ENCODE data around the gene PHLDB1.

Gene PHLDB1

DNA sequence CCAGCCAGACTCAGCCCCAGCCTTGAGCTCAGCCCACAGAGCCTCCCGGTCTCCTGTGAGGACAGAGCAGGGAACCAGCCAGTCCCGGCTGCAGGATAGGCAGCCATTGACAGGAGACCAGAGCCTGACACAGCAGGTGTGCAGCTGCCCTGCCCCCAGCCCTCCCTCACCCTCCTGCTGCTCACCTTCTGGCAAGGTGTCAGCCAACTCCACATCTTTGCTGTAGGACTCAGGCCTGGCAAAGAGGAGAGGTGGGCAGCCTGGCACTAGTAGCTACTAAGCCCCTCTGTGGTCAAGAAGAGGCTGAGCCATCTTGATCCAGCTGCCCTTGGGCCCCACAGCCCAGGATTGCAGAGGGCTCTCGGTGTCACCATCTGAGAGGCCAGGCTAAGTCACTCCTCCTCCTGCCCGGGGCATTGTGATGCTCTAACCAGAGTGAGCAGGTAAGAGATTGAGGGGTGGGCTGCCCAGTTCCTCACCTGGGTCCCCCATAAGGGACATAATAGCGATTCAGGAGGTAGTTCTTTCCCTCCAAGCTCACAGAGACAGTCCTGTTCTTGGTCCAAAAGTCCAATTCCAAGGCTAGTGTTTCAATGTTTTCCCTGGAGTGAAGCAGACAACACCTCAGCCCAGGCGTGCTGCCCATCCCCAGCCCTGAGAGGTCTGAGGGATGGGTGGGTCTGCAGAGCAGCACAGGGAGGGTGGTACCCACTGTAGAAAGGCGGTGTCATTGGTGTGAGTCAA, 53.4 kb downstream of the PHLDB1 start:
- CTCF ChIA-PET: interaction anchor here (0.7 to 2.9 kb wide), 4 partner anchors 29 to 66 kb away, joined by 3 to 15 read pairs (median 8); no protein-coding TSS in a partner anchor
- TF ChIP-seq ARNT (IDR thresholded peaks at IDR 0.05) (no peak), NFRKB (IDR thresholded peaks at IDR 0.05) (no peak), L3MBTL2 (conservative IDR thresholded peaks at IDR 0.05) (no peak), FOXA1 (IDR thresholded peaks at IDR 0.05) (no peak), SUZ12 (IDR thresholded peaks at IDR 0.05) (no peak), BHLHE40 (IDR thresholded peaks at IDR 0.05; ENCODE audit: borderline replicate concordance) (no peak), FOXK2 (IDR thresholded peaks at IDR 0.05) (no peak)
- POLR2A ChIA-PET: no interaction called here
- no peak for DNase-seq (ENCODE audit: extremely low spot score)

DNA sequence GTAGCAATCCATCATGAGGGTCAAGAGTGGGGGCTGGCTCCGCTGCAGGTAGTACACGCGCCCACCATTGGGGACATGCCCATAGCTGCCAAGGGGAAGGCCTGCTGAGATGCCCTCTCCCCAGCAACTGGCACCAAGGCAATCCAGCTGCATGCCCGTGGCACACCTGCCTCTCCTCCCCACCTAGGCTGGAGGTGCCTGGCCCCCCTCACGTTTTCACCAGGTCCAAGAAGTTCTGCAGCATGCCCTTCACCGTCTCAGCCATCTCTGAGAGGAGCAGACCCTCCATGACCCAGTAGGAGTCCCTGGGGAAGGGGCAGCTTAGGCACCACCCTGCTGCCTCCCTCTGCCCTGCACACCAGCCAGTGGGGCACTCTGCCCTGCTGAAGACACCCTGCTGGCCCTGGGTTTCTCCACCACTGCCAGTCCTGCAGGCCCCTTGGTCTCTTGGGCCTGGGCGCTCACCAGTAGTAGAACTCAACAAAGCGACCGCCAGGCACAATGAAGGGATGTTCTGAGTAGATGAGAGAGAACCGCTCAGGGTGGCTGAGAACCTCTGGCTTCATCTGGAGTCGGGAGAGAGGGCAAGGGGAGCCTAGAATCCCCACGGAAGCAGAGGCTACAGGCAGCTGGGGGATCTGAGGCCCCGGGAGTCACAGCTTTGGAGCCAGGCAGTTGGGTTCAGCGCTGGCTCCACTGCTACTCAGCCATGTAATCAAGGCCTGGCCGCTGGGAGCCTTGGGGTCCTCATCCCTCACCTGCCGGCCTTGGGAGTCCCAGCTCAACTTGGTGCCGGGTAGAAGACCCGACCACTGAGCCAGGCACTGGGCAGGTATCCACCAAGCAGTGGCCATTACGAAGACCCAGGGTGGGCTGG, 54.2 kb downstream of the PHLDB1 start:
- no peak for TF ChIP-seq FOXK2 (IDR thresholded peaks at IDR 0.05)
- TF ChIP-seq NFRKB (IDR thresholded peaks at IDR 0.05): no peak
- no peak for TF ChIP-seq FOXM1 (IDR thresholded peaks at IDR 0.05; ENCODE audit: borderline replicate concordance)
- TF ChIP-seq FOXA1 (IDR thresholded peaks at IDR 0.05): no peak
- no peak for TF ChIP-seq BHLHE40 (IDR thresholded peaks at IDR 0.05; ENCODE audit: borderline replicate concordance)
- TF ChIP-seq, protein P1, sequence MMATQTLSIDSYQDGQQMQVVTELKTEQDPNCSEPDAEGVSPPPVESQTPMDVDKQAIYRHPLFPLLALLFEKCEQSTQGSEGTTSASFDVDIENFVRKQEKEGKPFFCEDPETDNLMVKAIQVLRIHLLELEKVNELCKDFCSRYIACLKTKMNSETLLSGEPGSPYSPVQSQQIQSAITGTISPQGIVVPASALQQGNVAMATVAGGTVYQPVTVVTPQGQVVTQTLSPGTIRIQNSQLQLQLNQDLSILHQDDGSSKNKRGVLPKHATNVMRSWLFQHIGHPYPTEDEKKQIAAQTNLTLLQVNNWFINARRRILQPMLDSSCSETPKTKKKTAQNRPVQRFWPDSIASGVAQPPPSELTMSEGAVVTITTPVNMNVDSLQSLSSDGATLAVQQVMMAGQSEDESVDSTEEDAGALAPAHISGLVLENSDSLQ (IDR thresholded peaks at IDR 0.05): no peak
- TF ChIP-seq LEF1 (IDR thresholded peaks at IDR 0.05; ENCODE audit: borderline replicate concordance): no peak
- TF ChIP-seq ARNT (IDR thresholded peaks at IDR 0.05): no peak
- TF ChIP-seq TARDBP (IDR thresholded peaks at IDR 0.05): no peak
- TF ChIP-seq SP1 (IDR thresholded peaks at IDR 0.05): no peak
- TF ChIP-seq ZNF384 (IDR thresholded peaks at IDR 0.05): no peak
- TF ChIP-seq SUZ12 (IDR thresholded peaks at IDR 0.05): no peak
- no peak for TF ChIP-seq HDGF (IDR thresholded peaks at IDR 0.05; ENCODE audit: borderline replicate concordance)
- no peak for TF ChIP-seq CTBP1 (IDR thresholded peaks at IDR 0.05; ENCODE audit: borderline replicate concordance)
- no peak for TF ChIP-seq L3MBTL2 (conservative IDR thresholded peaks at IDR 0.05)
- no peak for TF ChIP-seq ELF4 (IDR thresholded peaks at IDR 0.05)
- DNase-seq (ENCODE audit: extremely low spot score): no peak
- POLR2A ChIA-PET: no interaction called here
- CTCF ChIA-PET: interaction anchor here (1.1 to 1.3 kb wide), 2 partner anchors 28 kb away, joined by 3 to 4 read pairs; no protein-coding TSS in a partner anchor

DNA sequence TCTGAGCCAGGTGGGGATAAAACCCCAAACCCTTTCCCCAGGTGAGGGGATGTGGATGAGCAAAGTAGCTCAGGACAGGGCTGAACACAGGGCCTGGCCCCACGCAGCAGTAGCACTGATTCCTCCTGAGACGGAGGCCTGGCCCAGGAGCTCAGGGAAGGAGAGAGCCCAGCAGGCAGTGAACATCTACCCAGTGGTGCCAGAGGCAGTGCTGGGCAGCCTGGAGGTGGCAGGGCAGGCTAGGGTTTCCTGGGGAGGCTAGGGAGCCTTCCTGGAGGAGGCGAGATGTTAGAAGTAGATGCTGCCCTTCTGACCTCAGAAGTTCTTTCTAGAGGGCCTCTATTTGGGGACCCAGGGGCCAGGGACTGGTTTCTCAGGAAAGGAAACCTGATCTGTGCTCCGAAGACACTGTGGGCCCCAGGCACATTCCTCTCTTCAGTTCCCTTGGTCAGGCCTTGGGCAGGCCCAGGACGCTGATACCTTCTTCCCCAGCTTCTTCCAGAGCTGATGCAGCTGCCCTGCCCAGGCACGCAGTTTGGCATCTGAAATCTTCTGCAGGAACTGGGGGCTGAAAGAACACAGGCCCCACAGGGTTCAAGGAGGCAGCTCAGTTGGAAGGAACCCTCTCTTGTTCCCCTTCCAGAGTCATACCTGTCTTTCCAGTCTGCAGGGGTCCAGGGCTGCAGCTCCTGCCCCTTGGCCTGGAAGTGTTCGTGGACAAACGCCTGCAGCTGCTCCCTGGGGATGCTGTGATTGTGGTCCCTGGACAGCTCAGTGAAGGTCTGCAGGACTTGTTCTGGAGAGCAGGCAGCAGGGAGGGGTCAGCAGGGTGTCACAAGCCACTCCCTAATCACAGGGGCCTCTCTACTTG, 55.2 kb downstream of the PHLDB1 start:
- TF ChIP-seq HDGF (IDR thresholded peaks at IDR 0.05; ENCODE audit: borderline replicate concordance): no peak
- TF ChIP-seq FOXK2 (IDR thresholded peaks at IDR 0.05): no peak
- TF ChIP-seq SUZ12 (IDR thresholded peaks at IDR 0.05): no peak
- TF ChIP-seq L3MBTL2 (conservative IDR thresholded peaks at IDR 0.05): no peak
- TF ChIP-seq ELF4 (IDR thresholded peaks at IDR 0.05): no peak
- no peak for TF ChIP-seq TARDBP (IDR thresholded peaks at IDR 0.05)
- no peak for TF ChIP-seq NFRKB (IDR thresholded peaks at IDR 0.05)
- TF ChIP-seq LEF1 (IDR thresholded peaks at IDR 0.05; ENCODE audit: borderline replicate concordance): no peak
- TF ChIP-seq, protein P1 (IDR thresholded peaks at IDR 0.05): no peak
- no peak for TF ChIP-seq SP1 (IDR thresholded peaks at IDR 0.05)
- no peak for TF ChIP-seq ARNT (IDR thresholded peaks at IDR 0.05)
- no peak for TF ChIP-seq CTBP1 (IDR thresholded peaks at IDR 0.05; ENCODE audit: borderline replicate concordance)
- TF ChIP-seq ZNF384 (IDR thresholded peaks at IDR 0.05): no peak
- DNase-seq (ENCODE audit: extremely low spot score): no peak
- CTCF ChIA-PET: interaction anchor here (1.3 kb wide), 1 partner anchor 27 kb away, joined by 4 read pairs; no protein-coding TSS in a partner anchor
- POLR2A ChIA-PET: interaction anchor here (0.5 kb wide), 1 partner anchor 209 kb away, joined by 3 read pairs; no protein-coding TSS in a partner anchor

DNA sequence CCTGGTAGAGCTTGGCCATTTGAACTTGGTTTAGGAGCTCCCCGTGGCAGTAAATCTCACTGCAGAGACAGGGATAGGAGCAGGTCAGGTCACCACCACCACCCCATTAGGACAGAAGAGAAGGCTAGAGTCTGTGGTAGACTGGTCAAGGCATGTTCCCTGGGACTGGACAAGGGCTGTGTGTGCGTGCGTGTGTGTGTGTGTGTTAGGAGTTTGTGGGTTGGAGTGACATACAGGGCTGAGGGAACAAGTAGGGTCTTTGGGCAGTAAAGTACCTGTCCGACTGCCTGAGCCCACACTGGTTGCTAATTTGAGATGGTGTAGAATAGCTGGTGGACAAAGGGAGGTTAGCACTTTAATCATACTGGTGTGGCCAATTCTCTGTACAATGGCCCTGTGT, 56.0 kb downstream of the PHLDB1 start:
- no peak for DNase-seq (ENCODE audit: extremely low spot score)
- TF ChIP-seq ELF4 (IDR thresholded peaks at IDR 0.05): no peak
- no peak for TF ChIP-seq BHLHE40 (IDR thresholded peaks at IDR 0.05; ENCODE audit: borderline replicate concordance)
- TF ChIP-seq L3MBTL2 (conservative IDR thresholded peaks at IDR 0.05): no peak
- no peak for TF ChIP-seq ARNT (IDR thresholded peaks at IDR 0.05)
- TF ChIP-seq TARDBP (IDR thresholded peaks at IDR 0.05): no peak
- no peak for TF ChIP-seq SUZ12 (IDR thresholded peaks at IDR 0.05)
- no peak for TF ChIP-seq HDGF (IDR thresholded peaks at IDR 0.05; ENCODE audit: borderline replicate concordance)
- TF ChIP-seq FOXK2 (IDR thresholded peaks at IDR 0.05): no peak
- no peak for TF ChIP-seq LEF1 (IDR thresholded peaks at IDR 0.05; ENCODE audit: borderline replicate concordance)
- no peak for TF ChIP-seq FOXM1 (IDR thresholded peaks at IDR 0.05; ENCODE audit: borderline replicate concordance)
- TF ChIP-seq, protein P1 (IDR thresholded peaks at IDR 0.05): no peak
- no peak for TF ChIP-seq NFRKB (IDR thresholded peaks at IDR 0.05)
- no peak for TF ChIP-seq SP1 (IDR thresholded peaks at IDR 0.05)
- no peak for TF ChIP-seq ZNF384 (IDR thresholded peaks at IDR 0.05)
- TF ChIP-seq CTBP1 (IDR thresholded peaks at IDR 0.05; ENCODE audit: borderline replicate concordance): no peak
- no peak for TF ChIP-seq FOXA1 (IDR thresholded peaks at IDR 0.05)
- ChIA-PET POLR2A (no interaction called here), CTCF (no interaction called here)

DNA sequence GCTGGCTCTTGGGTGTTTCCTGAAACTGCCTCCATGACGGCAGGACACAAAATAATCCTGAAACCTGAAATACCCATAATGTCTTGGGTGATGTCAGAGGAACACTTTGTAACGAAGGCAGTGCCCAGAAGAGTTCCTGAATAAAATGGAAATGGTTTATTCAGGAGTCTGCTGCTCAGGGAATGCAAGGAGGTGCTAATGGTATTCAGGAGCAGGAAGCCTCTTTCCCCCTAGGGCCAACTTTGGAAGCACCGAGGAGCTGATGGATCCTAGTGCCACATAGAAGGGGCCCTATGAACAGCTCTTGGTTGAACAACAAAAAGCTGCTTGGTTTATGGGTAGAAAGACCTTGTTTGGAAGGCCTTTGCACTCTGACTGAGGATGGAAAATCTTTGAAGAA, 56.5 kb downstream of the PHLDB1 start:
- CTCF ChIA-PET: no interaction called here
- POLR2A ChIA-PET: no interaction called here
- TF ChIP-seq L3MBTL2 (conservative IDR thresholded peaks at IDR 0.05) (no peak), TARDBP (IDR thresholded peaks at IDR 0.05) (no peak), ARNT (IDR thresholded peaks at IDR 0.05) (no peak), HDGF (IDR thresholded peaks at IDR 0.05; ENCODE audit: borderline replicate concordance) (no peak), FOXA1 (IDR thresholded peaks at IDR 0.05) (no peak), LEF1 (IDR thresholded peaks at IDR 0.05; ENCODE audit: borderline replicate concordance) (no peak), FOXK2 (IDR thresholded peaks at IDR 0.05) (no peak), BHLHE40 (IDR thresholded peaks at IDR 0.05; ENCODE audit: borderline replicate concordance) (no peak), CTBP1 (IDR thresholded peaks at IDR 0.05; ENCODE audit: borderline replicate concordance) (no peak), FOXM1 (IDR thresholded peaks at IDR 0.05; ENCODE audit: borderline replicate concordance) (no peak), ZNF384 (IDR thresholded peaks at IDR 0.05) (no peak)
- DNase-seq (ENCODE audit: extremely low spot score): no peak
